GM12873 (cell line): ENCODE data around the gene NRG3.

Source experiments
- CTCF ChIP-seq: IDR thresholded peaks from 2 replicates; pipeline ENCODE4 v1.5.1; 2012; ENCODE audit warnings: low read depth, mild to moderate bottlenecking, moderate library complexity, low read length, control low read depth; ENCODE audit not compliant: insufficient read depth; ENCODE audit errors: missing control alignments

Gene NRG3

GRCh38 chr10:82505009-82505408, 630.0 kb downstream of the NRG3 start:
- TF ChIP-seq CTCF = no peak

GRCh38 chr10:82506680-82507376, 631.8 kb downstream of the NRG3 start:
- TF ChIP-seq CTCF = no peak

DNA sequence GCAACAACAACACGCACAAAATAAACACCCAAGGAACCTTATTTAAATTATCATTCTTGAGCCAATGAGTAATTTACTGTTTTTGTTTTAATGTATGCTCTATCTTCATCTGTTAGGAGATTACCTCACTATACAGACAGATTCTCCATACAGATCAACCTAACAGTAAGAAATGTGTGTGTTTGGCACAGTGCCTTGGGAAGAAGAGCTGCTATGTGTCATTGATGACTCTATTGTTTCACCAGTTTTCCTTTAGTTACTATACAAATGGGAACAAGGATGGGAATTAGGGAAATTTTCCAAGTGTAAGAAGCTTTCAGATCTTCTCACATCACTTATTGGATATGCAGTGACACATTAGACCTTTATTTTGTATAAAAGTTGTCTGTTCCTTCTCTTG, 640.3 kb downstream of the NRG3 start:
- no peak for TF ChIP-seq CTCF

DNA sequence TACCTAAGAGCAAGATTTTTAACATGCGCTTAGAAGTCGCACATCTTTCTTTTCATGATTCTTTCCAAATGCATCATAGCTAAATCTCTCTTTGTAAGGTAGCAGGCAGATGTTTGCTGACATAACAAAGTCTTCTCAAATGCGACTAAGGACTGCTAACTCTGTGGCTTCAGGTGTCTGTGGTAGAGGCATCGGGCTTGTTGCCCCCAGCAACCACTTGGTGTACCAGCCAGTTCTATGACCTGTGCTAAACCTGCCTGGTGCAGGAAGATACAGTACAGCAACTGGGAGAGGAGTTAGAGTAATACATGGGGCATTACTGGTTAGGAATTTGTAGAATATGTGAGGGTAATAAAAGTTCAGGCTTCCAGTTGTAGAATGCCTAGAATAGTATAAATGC, 654.1 kb downstream of the NRG3 start:
- no peak for TF ChIP-seq CTCF

GRCh38 chr10:82535457-82535856, 660.5 kb downstream of the NRG3 start:
- no peak for TF ChIP-seq CTCF

DNA sequence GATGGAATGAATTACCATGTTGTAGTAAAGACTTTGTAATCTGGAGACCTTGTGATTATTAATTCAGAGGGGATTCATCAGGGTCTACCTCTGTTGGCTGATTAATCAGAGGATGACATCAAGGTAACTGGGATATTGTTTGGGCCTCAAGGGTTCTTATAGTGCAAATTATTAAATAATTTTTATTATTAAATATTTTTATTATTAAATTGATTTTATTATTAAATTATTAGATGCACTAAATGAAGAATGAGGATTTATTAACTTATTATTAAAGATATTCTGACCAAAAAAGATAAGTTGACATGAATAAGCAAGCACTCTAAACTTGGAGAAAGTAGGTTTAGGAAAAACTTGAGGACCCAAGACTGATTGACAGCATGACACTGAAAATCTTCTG, 661.7 kb downstream of the NRG3 start:
- no peak for TF ChIP-seq CTCF

DNA sequence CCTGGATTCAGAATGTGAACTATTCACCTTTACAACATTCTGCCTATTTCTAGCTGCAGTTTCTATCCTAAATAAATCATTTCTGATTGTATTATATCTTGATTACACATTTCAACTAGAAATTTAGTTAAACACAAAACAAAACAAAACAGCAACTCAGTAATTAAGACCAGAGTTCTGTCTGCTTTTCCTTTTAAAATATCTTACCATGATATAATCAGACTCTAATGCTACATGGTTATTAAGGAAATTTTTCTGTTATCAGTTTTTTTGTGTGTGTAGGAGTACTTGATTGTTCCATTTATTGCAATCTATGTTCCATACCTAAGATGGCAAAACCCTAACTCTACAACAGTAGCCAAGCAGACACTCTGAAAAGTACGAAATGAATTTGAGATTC, 663.3 kb downstream of the NRG3 start:
- no peak for TF ChIP-seq CTCF
